Activated B cell treated with CpG ODN at 0.5 μM for 24 hours (primary cell): ENCODE results near the gene GLTP. TPM values are rescaled to one million over a fixed set of nuclear protein-coding genes. Genes with fewer than 3 reads are reported as not detected.

Source experiments
- ATAC-seq: fragments of 200-7000 bp; cut with Tn5 transposase; one replicate; pipeline ENCODE4 v1.10.0; 2021; ENCODE audit warnings: low read depth, mild to moderate bottlenecking, moderate library complexity
- CTCF ChIA-PET: fragments of 350-600 bp; sonication (Branson Sonifier 250); formaldehyde crosslinking; loops from one replicate; lab custom pipeline; 2021; ENCODE audit warnings: antibody characterized with exemption; lab: Charles Lee
- POLR2A ChIA-PET: fragments of 350-600 bp; sonication (Branson Sonifier 250); formaldehyde crosslinking; loops from one replicate; lab custom pipeline; 2021; ENCODE audit warnings: antibody characterized with exemption; lab: Charles Lee
- DNase-seq: peaks from one replicate; pipeline ENCODE4 v3.0.0; 2022
- H3K27ac Mint-ChIP-seq: one replicate; pipeline ENCODE4 v1.8.0; 2020; ENCODE audit warnings: mixed read lengths
- H3K27me3 Mint-ChIP-seq: one replicate; pipeline ENCODE4 v1.8.0; 2021; ENCODE audit warnings: mixed read lengths
- H3K36me3 Mint-ChIP-seq: one replicate; pipeline ENCODE4 v1.8.0; 2021; ENCODE audit warnings: low read depth, mixed read lengths
- H3K4me1 Mint-ChIP-seq: one replicate; pipeline ENCODE4 v1.8.0; 2021; ENCODE audit warnings: mixed read lengths
- H3K4me3 Mint-ChIP-seq: one replicate; pipeline ENCODE4 v1.8.0; 2020; ENCODE audit warnings: mild to moderate bottlenecking, mixed read lengths
- H3K9me3 Mint-ChIP-seq: one replicate; pipeline ENCODE4 v1.8.0; 2020; ENCODE audit warnings: mixed read lengths
- intact Hi-C: fragments of 100-400 bp; cut with micrococcal nuclease; formaldehyde crosslinking; loops from one replicate; pipeline ENCODE4 v1.15.1; 2024
- total RNA-seq: library from RNA; stranded (reverse); gene quantifications from 2 replicates; pipeline ENCODE4 v1.2.3, GENCODE V29; 2022
- TF ChIP-seq, protein P1 (sequence below): fragments of 200-600 bp; IDR thresholded peaks from one replicate; pipeline ENCODE4 v1.8.0; 2022; ENCODE audit warnings: antibody characterized with exemption, mild to moderate bottlenecking

Gene GLTP
- total RNA-seq, 1 donor from 2014 or later = 26.5 TPM

DNA sequence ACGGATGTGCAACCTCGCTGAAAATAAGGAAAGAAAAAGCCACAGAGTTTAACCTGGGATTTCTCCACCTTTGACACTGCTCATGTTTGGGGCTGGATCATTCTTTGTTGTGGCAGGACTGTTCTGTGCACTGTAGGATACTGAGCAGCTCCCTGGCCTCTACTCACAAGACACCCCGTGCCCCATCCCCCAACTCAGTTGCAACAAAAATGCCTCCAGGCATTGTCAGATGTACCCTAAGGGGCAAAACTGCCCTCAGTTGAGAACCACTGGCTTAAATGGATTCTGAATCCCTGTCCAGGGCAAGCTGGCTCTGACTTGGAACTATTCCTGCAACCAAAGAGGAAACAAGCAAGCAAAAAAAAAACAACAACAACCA, 2.1 kb downstream of the GLTP start:
- no peak for ATAC-seq
- H3K4me1 Mint-ChIP-seq = peaks cover 57% of the 10 kb centered on the region
- H3K4me3 Mint-ChIP-seq = peak overlapping the region; percentile 32
- TF ChIP-seq, protein P1, sequence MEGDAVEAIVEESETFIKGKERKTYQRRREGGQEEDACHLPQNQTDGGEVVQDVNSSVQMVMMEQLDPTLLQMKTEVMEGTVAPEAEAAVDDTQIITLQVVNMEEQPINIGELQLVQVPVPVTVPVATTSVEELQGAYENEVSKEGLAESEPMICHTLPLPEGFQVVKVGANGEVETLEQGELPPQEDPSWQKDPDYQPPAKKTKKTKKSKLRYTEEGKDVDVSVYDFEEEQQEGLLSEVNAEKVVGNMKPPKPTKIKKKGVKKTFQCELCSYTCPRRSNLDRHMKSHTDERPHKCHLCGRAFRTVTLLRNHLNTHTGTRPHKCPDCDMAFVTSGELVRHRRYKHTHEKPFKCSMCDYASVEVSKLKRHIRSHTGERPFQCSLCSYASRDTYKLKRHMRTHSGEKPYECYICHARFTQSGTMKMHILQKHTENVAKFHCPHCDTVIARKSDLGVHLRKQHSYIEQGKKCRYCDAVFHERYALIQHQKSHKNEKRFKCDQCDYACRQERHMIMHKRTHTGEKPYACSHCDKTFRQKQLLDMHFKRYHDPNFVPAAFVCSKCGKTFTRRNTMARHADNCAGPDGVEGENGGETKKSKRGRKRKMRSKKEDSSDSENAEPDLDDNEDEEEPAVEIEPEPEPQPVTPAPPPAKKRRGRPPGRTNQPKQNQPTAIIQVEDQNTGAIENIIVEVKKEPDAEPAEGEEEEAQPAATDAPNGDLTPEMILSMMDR = no peak
- intact Hi-C loops = no loop called here
- CTCF ChIA-PET = interaction anchor here (1.1 to 1.9 kb wide), 2 partner anchors 32 to 73 kb away, joined by 3 to 5 read pairs; no protein-coding TSS in a partner anchor
- no peaks in the 10 kb centered on the region for H3K9me3 Mint-ChIP-seq
- DNase-seq = no peak
- no peaks in the 10 kb centered on the region for H3K27me3 Mint-ChIP-seq
- POLR2A ChIA-PET = no interaction called here
- no peak overlapping the region for H3K27ac Mint-ChIP-seq
- H3K36me3 Mint-ChIP-seq = peaks cover 4% of the 10 kb centered on the region

- CTCF ChIA-PET = interaction anchor here (1.1 to 1.9 kb wide), 2 partner anchors 32 to 73 kb away, joined by 3 to 5 read pairs; no protein-coding TSS in a partner anchor
- peak overlapping the region; percentile 38 for H3K4me3 Mint-ChIP-seq
- no peak for DNase-seq
- no peaks in the 10 kb centered on the region for H3K9me3 Mint-ChIP-seq
- POLR2A ChIA-PET = no interaction called here
- no peak for ATAC-seq
- no peaks in the 10 kb centered on the region for H3K27me3 Mint-ChIP-seq
- TF ChIP-seq, protein P1 = no peak
- peaks cover 5% of the 10 kb centered on the region for H3K36me3 Mint-ChIP-seq
- peaks cover 57% of the 10 kb centered on the region for H3K4me1 Mint-ChIP-seq
- intact Hi-C loops = no loop called here
- H3K27ac Mint-ChIP-seq = no peak overlapping the region
These were observed 2.7 kb downstream of the GLTP start for GRCh38 chr12:109877504-109878246.

DNA sequence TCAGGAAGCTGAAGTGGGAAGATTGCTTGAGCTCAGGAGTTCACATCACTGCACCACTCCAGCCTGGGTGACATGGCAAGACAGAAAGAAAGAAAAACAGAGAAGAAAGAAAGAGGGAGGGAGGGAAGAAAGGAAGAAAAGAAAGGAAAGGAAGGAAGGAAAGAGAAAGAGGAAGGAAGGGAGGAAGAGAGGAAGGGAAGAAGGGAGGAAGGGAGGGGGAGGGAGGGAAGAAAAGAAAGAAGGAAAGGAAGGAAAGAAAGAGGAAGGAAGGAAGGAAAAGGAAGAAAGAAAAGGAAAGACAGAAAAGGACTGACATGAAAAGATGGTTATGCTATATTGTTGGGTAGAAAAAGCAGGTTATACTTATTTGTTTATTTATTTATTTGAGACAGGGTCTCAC, 3.9 kb downstream of the GLTP start:
- Mint-ChIP-seq H3K27me3 (no peaks in the 10 kb centered on the region), H3K27ac (no peak overlapping the region), H3K4me1 (peaks cover 57% of the 10 kb centered on the region), H3K4me3 (no peak overlapping the region), H3K9me3 (no peaks in the 10 kb centered on the region), H3K36me3 (peaks cover 12% of the 10 kb centered on the region)
- ATAC-seq (no peak), DNase-seq (no peak)
- ChIA-PET CTCF (interaction anchor here (1.3 kb wide), 1 partner anchor 71 kb away, joined by 5 read pairs; no protein-coding TSS in a partner anchor), POLR2A (interaction anchor here (0.5 to 0.7 kb wide), 3 partner anchors 11 to 143 kb away, joined by 4 to 9 read pairs (median 7); no protein-coding TSS in a partner anchor)
- intact Hi-C loops = no loop called here
- TF ChIP-seq, protein P1 = no peak

GRCh38 chr12:109875572-109876131, 4.7 kb downstream of the GLTP start:
- Mint-ChIP-seq H3K9me3 (no peaks in the 10 kb centered on the region), H3K27ac (peak overlapping the region; percentile 47), H3K4me1 (peaks cover 51% of the 10 kb centered on the region), H3K36me3 (peaks cover 12% of the 10 kb centered on the region), H3K27me3 (no peaks in the 10 kb centered on the region), H3K4me3 (peak overlapping the region; percentile 13)
- intact Hi-C loops = no loop called here
- ATAC-seq = no peak
- TF ChIP-seq, protein P1 = no peak
- no peak for DNase-seq
- CTCF ChIA-PET = no interaction called here
- POLR2A ChIA-PET = interaction anchor here (0.6 to 0.7 kb wide), 2 partner anchors 12 to 144 kb away, joined by 4 to 7 read pairs; no protein-coding TSS in a partner anchor

GRCh38 chr12:109873653-109874052, 6.7 kb downstream of the GLTP start:
- CTCF ChIA-PET = interaction anchor here (1.2 kb wide), 1 partner anchor 29 kb away, joined by 6 read pairs; no protein-coding TSS in a partner anchor
- H3K27me3 Mint-ChIP-seq = no peaks in the 10 kb centered on the region
- peaks cover 35% of the 10 kb centered on the region for H3K4me1 Mint-ChIP-seq
- no peak for DNase-seq
- POLR2A ChIA-PET = no interaction called here
- no peak for ATAC-seq
- no peaks in the 10 kb centered on the region for H3K9me3 Mint-ChIP-seq
- H3K27ac Mint-ChIP-seq = no peak overlapping the region
- no peak overlapping the region for H3K4me3 Mint-ChIP-seq
- peaks cover 11% of the 10 kb centered on the region for H3K36me3 Mint-ChIP-seq
- intact Hi-C loops = no loop called here
- TF ChIP-seq, protein P1 = no peak
